ENCODE measurements around the gene ZC3H18. TPM values are rescaled to one million over a fixed set of nuclear protein-coding genes. Genes with fewer than 3 reads are reported as not detected.

The ZC3H18 gene
- 10.9 and 13.2 TPM in 2 replicates for total RNA-seq (2014; rRNA removed; shearing (Covaris generic); ENCODE audit: low replicate concordance)

DNA sequence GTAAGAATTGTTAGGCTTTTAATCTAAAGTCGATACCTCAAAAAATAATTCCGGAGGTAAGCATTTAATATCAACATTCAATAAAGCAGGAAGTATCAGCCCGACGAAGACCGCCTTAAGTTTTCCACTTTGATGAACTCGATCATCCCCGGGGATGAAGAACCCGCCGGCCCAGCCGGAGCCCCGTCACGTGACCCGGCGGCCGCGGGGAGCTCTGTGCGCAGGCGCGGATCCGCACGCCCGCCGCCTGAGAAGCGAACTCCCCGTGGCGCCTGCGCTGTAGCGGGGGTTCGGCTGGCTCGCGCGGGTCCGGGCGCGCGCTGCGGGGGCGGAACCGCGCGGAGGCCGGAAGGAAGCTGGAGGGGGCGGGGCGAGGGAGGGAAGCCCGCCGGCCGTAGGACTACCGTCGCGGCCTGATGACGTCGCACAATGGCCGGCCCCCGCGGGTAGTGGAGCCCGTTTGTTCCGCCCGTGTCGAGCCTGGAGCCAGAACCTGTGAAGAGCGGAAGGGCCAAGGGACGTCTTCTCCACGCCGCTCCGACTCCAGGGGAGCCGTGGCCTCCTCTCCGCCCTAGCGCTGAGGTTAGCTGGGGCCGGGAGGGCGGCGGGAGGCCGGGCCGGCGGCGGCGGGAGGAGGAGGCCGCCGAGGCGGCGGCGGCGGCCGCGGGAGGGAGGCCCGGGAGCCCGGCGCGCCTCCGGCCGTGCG, at the start of gene ZC3H18:
TSS of gene ZC3H18 (plus strand) at position 419 of the 706 bp plus-strand sequence. CDS start 6,721 bp downstream, outside the sequence.
- Histone ChIP-seq H3K36me3 (no peaks in the 10 kb centered on the region; the same call in 1 of the 2 replicates), H3K4me3 (peak within 1 kb of the TSS; percentile 74), H3K9me3 (no peaks in the 10 kb centered on the region), H3K27me3 (no peaks in the 10 kb centered on the region)
- DNase-seq: peak; percentile 90

DNA sequence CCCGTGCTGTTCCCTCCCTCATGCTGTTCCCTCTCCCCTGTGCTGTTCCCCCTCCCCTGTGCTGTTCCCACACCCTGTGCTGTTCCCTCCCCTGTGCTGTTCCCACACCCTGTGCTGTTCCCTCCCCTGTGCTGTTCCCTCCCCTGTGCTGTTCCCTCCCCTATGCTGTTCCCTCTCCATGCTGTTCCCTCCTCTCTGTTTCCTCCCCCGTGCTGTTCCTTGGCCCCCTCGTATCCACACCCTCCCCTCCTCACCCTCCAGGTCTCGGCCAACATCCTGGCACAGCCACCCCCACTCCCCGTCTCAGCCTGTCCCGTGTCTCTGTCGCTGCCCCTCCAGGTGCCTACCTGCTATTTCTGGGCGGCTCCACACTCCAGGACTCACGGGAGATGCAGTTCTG, 48.5 kb upstream of the ZC3H18 start:
- H3K36me3 ChIP-seq: no peaks in the 10 kb centered on the region
- DNase-seq: no peak
- H3K27me3 ChIP-seq: no peaks in the 10 kb centered on the region
- H3K9me3 ChIP-seq: no peaks in the 10 kb centered on the region
- H3K4me3 ChIP-seq: no peak overlapping the region

DNA sequence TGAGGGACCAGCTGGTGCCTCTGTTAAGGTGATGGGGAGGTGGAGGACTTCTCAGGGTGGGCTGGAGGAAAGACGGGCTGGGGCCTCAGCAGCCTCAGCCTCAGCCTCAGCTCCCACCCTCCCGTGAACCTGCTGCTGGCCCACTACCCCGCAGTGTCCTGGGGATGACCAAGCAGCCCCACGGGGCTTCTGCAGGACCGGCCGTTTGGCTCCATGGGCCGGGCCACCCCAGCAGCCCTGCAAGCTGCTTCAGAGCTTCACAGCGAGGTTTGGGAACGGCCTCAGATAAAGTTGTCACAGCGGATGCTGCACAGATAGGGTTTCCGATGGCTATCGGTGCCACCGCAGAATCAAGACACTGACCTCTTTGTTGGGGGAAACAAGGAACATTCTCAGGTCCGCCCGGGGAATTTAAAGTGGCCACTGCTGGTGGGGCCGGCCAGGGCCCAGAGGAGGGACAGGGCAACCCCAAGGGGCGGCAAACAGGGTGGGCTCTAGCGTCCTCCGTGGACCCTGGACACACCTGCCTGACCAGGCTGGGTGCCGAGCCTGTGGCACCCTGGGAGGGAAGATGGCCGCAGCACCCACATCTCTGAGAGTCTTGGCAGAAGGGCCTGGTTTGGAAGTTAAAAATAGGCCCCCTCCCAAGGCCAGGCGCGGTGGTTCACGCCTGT, 47.8 kb upstream of the ZC3H18 start:
- DNase-seq: no peak
- Histone ChIP-seq H3K36me3 (no peaks in the 10 kb centered on the region), H3K4me3 (no peak overlapping the region), H3K9me3 (no peaks in the 10 kb centered on the region), H3K27me3 (no peaks in the 10 kb centered on the region)

- DNase-seq: no peak
- no peaks in the 10 kb centered on the region for H3K9me3 ChIP-seq
- no peaks in the 10 kb centered on the region for H3K36me3 ChIP-seq
- H3K4me3 ChIP-seq: no peak overlapping the region
- H3K27me3 ChIP-seq: no peaks in the 10 kb centered on the region
Observed at GRCh38 chr16:88523309-88524161, 46.7 kb upstream of the ZC3H18 start.

DNA sequence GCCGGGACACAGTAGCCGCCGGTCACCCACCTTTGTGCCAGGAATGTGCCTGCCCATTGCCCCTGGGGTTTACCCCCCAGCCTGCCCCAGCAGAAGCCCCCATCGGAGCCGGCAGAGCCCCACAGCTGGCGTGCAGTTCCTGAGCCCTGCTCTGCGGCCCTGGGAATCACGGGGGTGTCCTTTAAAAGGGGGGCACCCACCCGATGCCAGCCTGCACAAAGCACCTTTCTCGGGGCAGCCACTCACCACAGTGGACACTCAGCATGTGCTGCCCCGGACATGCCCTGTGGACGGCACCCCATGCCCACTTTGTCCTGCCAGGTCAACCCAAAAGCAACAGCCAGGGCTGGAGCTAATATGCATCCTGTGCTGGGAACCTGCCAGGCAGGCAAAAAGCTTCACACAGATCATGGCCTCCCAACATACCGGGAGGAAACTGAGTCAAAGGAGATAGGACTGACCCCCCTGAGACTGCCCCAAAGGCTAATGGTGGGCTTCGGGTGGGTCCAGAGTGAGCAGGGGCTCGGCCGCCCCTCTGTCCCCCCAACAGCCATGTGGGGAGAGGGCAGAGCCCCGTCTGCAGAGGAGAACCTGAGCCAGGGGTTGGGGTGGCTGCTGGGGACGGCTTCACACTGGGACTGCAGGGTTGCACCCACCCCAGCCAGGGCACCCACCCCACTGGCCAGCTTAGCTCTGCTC, 45.8 kb upstream of the ZC3H18 start:
- H3K9me3 ChIP-seq: no peaks in the 10 kb centered on the region
- DNase-seq: no peak
- no peaks in the 10 kb centered on the region for H3K36me3 ChIP-seq
- no peak overlapping the region for H3K4me3 ChIP-seq
- no peaks in the 10 kb centered on the region for H3K27me3 ChIP-seq

DNA sequence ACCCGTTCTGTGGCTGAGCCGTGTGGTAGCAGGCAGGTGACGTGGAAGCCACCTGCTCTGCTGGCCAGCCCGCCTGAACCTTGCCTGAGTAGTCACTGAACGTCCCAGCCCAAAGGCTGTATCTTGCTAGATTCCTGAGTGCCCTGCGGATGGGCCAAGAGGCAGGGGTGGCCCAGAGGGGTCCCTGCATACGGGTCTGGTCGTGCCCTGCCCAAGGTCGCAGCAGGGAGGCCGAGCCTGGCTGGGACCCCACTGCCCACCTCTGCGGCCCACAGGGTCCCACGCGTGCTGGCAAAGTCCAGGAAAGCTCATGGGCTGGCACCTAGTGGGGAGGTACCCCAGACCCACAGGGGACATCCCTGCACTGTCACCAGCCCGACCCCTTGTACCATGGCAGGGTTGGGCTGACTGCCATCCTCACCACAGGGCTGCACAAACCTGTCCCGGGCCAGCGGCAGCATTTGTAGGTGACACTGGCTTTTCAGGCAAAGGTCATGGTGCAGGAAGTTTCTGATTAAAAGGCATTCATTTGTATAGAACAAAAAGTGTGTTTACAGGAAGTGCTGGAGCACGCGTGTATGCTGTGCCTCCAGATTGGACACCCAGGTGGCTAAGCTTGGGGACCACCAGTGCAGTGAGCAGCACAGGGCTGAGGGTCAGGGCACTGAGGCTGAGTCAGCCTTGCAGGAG, 45.1 kb upstream of the ZC3H18 start:
- DNase-seq: no peak
- no peaks in the 10 kb centered on the region for H3K36me3 ChIP-seq
- no peak overlapping the region for H3K4me3 ChIP-seq
- H3K27me3 ChIP-seq: no peaks in the 10 kb centered on the region
- no peaks in the 10 kb centered on the region for H3K9me3 ChIP-seq

GRCh38 chr16:88525663-88525990, 44.6 kb upstream of the ZC3H18 start:
- H3K27me3 ChIP-seq: no peaks in the 10 kb centered on the region
- H3K36me3 ChIP-seq: no peaks in the 10 kb centered on the region
- H3K9me3 ChIP-seq: no peaks in the 10 kb centered on the region
- no peak for DNase-seq
- H3K4me3 ChIP-seq: no peak overlapping the region

GRCh38 chr16:88526008-88526905, 43.9 kb upstream of the ZC3H18 start:
- Histone ChIP-seq H3K27me3 (no peaks in the 10 kb centered on the region), H3K9me3 (no peaks in the 10 kb centered on the region), H3K4me3 (no peak overlapping the region), H3K36me3 (no peaks in the 10 kb centered on the region)
- no peak for DNase-seq

GRCh38 chr16:88526906-88527185, 43.4 kb upstream of the ZC3H18 start:
- DNase-seq: no peak
- Histone ChIP-seq H3K27me3 (no peaks in the 10 kb centered on the region), H3K9me3 (no peaks in the 10 kb centered on the region), H3K36me3 (no peaks in the 10 kb centered on the region), H3K4me3 (no peak overlapping the region)

DNA sequence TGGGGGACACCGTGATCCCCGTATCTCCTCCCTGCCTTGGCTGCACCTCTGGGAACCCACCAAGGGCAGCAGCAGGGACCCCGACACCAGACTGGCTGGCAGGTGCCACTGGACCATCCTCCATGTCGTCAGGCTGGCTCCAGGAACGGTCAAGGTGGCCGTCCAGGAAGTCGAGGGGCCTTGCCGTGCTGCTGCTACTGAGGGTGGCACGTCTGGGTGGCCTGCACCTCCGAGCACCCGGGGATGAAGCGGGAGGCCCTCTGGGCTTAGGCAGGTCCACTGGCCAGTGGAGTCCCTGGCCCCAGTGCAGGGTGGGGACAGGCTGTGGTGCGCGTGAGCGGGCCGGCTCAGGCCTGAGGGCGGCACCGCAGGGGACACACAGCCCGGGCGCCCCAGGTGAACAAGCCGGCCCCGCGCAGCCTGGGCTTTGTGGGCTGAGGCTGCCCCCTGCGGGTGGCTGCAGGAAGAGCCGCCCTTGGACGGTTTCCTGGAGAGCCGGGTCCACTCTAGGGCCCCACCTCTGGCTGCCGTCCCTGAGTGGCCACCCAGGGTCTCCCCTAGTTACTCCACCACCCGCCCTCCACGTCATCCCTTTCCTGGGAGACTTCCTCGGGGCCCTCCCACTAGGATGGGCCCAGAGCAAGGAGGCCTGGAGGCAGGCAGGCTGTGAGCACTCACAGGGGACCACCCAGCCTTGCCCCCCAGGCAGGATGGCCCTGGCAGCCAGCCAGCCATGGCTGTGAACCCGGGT, 42.8 kb upstream of the ZC3H18 start:
- no peaks in the 10 kb centered on the region for H3K9me3 ChIP-seq
- no peaks in the 10 kb centered on the region for H3K36me3 ChIP-seq
- no peaks in the 10 kb centered on the region for H3K27me3 ChIP-seq
- no peak for DNase-seq
- no peak overlapping the region for H3K4me3 ChIP-seq

DNA sequence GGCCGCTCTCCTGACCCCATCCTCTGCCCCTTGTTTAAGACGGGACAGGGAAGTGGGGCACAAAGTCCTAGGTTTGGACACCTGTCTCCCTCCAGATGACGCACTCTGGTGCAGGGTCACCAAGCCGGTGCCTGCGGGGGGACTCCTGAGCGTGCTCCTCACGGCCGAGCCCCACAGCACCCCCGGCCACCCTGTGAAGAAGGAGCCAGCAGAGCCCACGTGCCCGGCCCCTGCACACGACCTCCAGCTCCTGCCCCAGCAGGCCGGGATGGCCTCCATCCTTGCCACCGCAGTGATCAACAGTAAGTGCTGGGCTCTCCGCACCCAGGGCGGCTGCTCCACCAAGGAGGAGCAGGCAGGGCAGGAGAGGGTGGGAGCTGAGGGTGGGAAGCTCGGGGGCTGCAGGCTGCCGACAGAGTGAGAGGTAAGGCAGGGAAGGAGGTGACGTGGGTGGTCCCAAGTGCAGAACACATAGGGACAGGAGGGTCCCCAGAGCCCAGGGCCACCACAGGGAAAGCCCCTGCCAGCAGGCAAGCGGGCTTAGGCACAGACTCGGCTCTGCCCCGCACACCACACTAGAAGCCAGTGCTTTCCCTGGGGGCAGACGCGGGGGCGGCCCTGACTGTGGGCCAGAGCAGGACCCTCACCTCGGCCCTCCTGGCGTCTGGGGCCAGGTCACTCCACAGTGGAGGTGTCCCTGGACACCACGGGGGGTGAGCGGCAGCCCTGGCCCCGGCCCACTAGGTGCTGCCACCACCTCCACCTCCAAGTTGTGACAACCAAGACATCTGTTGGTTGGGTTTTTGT, 42.1 kb upstream of the ZC3H18 start:
- Histone ChIP-seq H3K9me3 (no peaks in the 10 kb centered on the region), H3K27me3 (no peaks in the 10 kb centered on the region), H3K4me3 (no peak overlapping the region), H3K36me3 (no peaks in the 10 kb centered on the region)
- DNase-seq: no peak

GRCh38 chr16:88528902-88529318, 41.3 kb upstream of the ZC3H18 start:
- H3K27me3 ChIP-seq: no peaks in the 10 kb centered on the region
- H3K4me3 ChIP-seq: no peak overlapping the region
- no peaks in the 10 kb centered on the region for H3K36me3 ChIP-seq
- DNase-seq: no peak
- no peaks in the 10 kb centered on the region for H3K9me3 ChIP-seq

GRCh38 chr16:88529596-88529995, 40.6 kb upstream of the ZC3H18 start:
- H3K27me3 ChIP-seq: no peaks in the 10 kb centered on the region

DNA sequence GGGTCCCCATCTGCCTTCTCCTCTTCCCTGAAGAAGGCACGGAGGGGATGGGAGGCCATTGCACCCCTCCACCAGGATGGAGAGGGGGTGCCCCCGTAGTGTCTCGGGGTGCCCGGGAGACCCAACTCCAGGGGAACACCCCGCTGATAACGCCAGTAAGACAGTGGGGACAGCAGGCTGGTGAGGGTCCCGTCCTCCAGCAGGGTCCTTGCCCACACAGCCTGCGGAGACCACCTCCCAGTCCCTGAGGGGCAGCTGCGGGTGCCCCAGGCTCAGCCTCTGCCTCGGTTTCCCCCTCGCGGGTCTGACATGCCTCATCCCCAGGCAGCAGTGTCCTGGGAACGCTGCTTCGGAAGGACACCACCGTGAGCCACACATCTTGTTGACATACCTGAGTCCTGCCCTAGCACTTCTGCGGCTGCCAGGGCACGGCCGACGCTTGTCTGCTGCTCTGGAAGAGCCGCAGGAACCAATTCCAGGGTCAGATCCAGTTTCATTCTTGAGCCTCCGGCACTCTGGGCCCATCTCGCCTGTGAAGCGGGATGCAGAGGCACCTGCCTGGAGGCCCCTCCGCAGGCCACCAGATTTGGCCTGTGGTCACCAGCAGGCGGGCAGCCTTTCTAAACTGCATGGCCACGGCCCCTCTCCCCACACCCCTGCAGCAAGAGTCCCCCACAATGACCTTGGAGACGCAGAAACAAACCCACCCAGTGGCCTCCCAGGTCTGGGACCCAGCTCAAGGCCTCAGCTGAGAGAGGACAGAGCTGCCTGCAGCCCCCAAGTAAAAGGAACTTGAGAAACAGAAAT, 39.9 kb upstream of the ZC3H18 start:
- H3K36me3 ChIP-seq: no peaks in the 10 kb centered on the region
- no peak overlapping the region for H3K4me3 ChIP-seq
- no peaks in the 10 kb centered on the region for H3K27me3 ChIP-seq
- DNase-seq: no peak
- H3K9me3 ChIP-seq: no peaks in the 10 kb centered on the region

More at GRCh38 chr16:88529596-88529995, 40.6 kb upstream of the ZC3H18 start:
- DNase-seq: no peak
- no peaks in the 10 kb centered on the region for H3K9me3 ChIP-seq
- no peak overlapping the region for H3K4me3 ChIP-seq
- H3K36me3 ChIP-seq: no peaks in the 10 kb centered on the region

Measured in MG63 (cell line).